Fibroblast of the conjunctiva (primary cell): ENCODE measurements around the gene PRSS38.

Experiments used
- DNase-seq: peaks from one replicate; pipeline ENCODE4 v3.0.0-alpha.2; 2010; ENCODE audit warnings: low read depth

Gene PRSS38

DNA sequence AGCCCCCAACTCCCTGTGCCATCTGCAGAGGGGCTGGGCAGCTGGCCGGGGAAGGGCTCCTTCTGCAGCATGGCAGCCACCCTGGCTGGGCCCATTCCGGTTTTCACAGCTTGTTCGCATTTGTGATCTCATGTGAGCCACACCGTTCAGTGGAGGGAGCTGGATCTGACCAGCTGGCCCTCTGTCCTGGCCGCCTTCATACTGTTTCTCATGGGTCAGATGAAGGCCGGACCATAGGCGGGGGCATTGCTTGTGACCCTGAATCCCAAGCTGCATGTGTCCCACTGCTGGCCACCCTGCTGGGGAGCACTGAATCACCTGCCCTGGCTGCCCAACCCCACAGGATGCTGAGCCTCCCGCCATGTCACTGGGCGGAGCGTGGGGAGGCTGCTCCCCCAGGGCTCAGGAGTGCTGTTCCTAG is 36.4 kb upstream of the PRSS38 start:
- DNase-seq = no peak

DNA sequence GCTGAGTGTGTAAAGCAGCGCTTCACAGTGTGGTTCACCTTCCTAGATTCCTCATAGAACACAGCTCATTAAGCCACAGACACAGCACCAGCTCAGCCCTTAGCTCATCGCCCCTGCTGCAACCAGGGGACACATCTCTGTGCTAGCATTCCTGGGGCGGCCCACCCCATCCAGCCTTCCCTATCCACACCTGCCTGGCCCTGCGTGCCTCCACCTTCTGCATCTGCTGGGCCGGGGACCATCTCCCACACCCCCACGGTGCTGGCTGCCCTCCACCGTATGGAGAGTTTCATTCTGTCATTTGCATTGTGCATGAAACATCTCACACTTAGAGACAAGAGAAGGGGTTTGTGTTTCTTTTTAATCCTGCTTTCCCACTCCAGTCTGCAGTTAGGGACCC is 35.8 kb upstream of the PRSS38 start:
- no peak for DNase-seq

- DNase-seq = no peak
Observed at GRCh38 chr1:227780101-227781044, 35.1 kb upstream of the PRSS38 start.

GRCh38 chr1:227781314-227781930 is 34.1 kb upstream of the PRSS38 start:
- no peak for DNase-seq

DNA sequence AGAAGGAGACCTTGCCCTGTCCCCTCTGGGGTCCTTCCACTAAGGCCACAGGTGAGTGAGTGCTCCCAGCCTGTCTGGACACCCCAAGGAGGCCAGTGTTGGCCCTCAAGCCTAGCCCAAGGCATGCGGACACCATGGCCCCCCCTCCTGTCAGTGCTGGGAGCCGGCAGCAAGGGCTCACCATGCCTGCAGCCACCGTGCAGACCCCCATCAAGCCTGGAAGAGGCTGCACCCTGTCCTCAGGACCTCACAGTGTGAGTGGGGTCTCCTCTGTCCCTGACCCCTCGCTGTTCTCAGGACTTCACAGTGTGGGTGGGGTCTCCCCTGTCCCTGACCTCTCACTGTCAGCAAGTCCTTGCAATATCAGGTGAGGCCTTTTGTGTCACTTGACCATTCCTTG is 33.2 kb upstream of the PRSS38 start:
- no peak for DNase-seq

- no peak for DNase-seq
Observed at GRCh38 chr1:227785094-227785804, 30.2 kb upstream of the PRSS38 start.

- DNase-seq = no peak
Observed at GRCh38 chr1:227785805-227786671, 29.4 kb upstream of the PRSS38 start.

DNA sequence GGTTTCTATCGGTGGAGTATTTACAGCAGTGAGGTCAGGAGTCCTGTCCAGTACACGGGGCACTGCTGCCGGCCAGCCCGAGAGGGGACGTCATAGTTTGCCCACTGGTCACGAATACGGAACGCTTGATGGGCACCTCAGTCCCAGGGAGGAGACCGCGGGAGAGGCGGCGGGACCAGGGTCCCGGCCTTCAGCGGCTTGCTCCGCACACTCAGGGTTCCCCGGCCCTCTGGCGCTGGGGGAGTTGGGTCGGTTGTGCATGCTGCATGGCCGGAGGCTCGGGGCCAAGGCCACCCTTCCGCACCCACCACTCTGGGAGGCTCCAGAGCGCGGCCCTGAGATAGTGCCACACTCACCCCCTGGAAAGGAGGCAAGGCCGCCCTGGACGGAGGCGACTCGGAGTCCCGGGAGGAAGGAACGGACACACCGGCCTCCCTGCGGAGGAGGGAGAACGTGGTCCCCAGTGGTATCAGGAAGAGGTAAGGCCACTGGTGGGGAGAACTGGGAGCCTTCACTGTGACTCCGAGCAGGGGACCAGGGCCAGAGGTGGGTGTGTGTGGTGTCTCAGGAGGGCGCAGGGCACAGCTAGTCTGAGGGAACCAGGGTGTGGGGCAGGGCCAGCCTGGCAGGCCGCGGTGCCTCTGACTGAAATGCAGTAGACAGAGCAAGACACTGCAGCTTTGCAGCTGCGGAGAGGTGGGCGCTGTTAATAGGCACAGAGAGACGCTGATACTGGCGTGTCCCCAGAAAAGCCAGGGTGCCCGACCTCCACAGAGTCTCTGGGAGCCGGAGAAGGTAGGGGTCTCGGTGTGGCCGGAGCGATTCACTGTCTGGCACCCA is 28.6 kb upstream of the PRSS38 start:
- no peak for DNase-seq

DNA sequence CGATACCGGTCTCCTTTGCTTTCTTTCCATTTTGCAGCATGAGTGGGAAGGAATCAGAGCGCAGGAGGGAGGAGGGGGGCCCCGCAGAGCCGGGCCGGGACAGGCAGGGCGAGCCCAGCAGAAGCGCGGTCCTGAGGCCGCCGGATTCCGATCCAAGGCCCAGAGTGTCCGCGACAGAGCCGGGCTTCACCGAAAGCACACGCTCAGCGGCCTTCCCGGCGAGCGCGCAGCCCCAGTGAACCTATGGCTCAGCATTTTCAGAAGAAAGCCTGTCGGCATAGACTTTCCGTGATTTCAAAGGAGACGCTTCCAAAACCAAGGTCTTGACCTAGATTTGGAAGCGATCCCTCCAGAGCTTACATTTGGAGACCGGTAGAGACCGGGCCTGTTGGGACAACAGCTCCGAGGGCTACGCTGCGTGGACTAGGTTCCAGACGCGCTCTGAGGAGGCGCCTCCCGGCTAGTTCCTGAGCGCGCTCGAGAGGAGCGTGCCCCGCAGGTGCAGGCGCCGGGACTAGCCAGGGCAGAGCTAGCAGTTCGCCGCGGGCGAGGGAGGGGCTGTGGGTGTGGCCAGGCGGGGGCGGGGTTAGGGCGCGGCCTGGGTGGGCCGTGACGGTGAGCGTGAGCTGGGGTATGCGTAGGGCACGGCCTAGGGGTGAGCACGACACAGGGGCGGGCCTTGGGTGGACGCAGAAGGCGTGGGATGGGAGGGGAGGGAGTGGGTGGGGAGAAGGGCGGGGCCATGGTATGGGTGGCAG is 27.8 kb upstream of the PRSS38 start:
- DNase-seq = peak; percentile 87

- DNase-seq = no peak
Observed at GRCh38 chr1:227788271-227789083, 27.0 kb upstream of the PRSS38 start.

GRCh38 chr1:227789084-227790033 is 26.1 kb upstream of the PRSS38 start:
- DNase-seq = no peak

GRCh38 chr1:227790034-227790400 is 25.5 kb upstream of the PRSS38 start:
- DNase-seq = no peak

DNA sequence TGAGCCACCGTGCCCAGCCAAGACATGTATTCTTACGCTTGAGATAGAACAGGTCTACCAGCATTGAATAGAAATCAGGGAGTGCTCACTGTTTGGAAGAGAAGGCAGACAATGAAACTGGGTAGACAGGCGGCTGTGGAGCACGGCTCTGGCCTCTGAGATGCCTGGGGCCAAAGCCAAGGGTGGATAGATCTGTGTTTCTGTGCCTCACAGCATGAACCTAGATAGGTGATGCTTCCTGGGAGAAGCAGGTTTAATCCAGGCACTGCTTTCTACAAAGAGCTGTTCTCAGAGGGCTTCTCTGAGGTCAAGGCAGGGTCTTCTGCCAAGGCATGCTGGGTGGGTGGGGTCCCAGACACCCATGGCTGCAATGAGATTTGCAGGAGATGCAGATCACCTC is 24.6 kb upstream of the PRSS38 start:
- no peak for DNase-seq

GRCh38 chr1:227791425-227792143 is 23.9 kb upstream of the PRSS38 start:
- DNase-seq = no peak

- DNase-seq = no peak
Observed at GRCh38 chr1:227792216-227793078, 23.0 kb upstream of the PRSS38 start.
